ENCODE results near the gene NBEA.
"Not testable (repeated sequence)": the region's sequence is repeated elsewhere in the genome, so short reads cannot be mapped to it uniquely, and the experiment has no call there.

The NBEA gene, protein sequence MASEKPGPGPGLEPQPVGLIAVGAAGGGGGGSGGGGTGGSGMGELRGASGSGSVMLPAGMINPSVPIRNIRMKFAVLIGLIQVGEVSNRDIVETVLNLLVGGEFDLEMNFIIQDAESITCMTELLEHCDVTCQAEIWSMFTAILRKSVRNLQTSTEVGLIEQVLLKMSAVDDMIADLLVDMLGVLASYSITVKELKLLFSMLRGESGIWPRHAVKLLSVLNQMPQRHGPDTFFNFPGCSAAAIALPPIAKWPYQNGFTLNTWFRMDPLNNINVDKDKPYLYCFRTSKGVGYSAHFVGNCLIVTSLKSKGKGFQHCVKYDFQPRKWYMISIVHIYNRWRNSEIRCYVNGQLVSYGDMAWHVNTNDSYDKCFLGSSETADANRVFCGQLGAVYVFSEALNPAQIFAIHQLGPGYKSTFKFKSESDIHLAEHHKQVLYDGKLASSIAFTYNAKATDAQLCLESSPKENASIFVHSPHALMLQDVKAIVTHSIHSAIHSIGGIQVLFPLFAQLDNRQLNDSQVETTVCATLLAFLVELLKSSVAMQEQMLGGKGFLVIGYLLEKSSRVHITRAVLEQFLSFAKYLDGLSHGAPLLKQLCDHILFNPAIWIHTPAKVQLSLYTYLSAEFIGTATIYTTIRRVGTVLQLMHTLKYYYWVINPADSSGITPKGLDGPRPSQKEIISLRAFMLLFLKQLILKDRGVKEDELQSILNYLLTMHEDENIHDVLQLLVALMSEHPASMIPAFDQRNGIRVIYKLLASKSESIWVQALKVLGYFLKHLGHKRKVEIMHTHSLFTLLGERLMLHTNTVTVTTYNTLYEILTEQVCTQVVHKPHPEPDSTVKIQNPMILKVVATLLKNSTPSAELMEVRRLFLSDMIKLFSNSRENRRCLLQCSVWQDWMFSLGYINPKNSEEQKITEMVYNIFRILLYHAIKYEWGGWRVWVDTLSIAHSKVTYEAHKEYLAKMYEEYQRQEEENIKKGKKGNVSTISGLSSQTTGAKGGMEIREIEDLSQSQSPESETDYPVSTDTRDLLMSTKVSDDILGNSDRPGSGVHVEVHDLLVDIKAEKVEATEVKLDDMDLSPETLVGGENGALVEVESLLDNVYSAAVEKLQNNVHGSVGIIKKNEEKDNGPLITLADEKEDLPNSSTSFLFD (N-terminal part only)

DNA sequence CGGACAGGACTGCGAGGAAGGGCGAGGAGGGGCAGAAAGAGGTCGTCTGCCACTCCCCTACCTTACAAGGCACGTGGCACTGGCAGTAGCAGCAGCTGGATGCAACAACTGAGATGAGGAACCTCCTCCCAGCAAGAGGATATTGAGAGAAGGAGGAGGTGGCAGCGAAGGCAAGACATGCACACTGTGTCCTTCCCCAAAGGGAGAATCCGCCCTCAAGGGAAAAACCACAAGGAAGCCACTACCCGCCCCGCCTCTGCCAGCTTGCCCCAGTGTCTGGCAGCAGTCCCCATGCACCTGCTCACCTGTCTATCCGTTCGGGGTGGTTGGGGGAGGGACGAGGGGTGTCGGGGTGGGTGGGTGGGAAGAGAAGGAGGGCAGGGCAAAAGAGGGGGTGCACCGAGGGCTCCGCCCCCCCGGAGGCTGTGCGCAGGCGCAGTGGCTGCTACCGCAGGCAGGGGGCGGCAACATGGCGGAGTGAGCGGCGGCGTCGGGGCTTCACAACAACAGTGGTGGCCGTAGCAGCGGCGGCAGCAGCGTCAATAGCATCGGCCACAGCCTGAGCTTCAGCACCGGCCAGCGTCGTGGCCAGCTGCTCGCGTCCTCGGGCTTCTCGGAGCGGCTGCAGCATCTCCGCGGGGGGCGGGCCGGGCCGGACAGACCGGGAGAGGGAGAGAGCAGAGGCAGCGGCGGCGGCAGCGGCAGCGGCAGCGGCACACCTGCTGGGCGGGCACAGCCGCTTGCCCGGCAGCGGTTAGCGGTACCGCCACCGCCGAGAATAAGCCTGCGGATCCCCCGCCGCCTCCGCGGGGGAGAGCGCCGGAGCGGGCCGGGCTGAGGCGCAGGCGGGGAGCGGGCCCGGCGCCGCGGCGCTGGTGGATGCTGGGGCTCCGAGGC lies at the start of gene NBEA:
Gene NBEA (plus strand): TSS at position 436 of the 897 bp plus-strand sequence. CDS start 551 bp downstream, outside the sequence.
- peak; percentile 78 to 82 for DNase-seq

DNA sequence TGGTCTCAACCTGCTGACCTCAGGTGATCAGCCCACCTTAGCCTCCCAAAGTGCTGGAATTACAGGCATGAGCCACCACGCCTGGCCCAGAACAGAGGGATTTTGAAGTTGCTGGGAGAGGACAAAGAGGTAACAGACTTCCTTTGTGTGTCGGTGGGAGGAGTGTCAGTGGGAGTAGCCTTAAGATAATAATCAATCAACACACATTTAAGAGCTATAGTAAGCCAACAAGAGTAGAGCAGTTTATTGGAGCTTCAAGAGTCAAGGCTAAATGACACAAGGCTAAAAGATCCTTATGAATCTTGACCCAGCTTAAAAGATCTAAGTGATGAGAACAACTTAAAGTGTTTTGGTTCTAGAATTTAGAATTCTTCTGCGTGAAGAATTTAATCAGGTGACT lies 47.3 kb upstream of the NBEA start:
- DNase-seq: no peak

DNA sequence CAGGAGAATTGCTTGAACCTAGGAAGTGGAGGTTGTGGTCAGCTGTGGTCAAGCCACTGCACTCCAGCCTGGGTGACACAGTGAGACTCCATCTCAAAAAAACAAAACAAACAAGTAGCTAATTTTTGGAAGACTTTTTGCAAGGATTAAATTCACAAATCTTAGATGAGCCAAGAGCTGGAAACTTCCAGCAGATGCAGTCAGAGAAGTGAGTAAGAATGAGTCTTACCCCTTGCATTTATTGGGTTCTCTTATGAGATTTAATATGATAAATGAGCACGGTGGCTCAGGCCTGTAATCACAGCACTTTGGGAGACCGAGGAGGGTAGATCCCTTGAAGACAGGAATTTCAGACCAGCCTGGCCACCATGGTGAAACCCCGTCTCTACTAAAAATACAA lies 44.9 kb upstream of the NBEA start:
- no peak for DNase-seq

GRCh38 chr13:34899888-34900287 lies 42.2 kb upstream of the NBEA start:
- no peak for DNase-seq

DNA sequence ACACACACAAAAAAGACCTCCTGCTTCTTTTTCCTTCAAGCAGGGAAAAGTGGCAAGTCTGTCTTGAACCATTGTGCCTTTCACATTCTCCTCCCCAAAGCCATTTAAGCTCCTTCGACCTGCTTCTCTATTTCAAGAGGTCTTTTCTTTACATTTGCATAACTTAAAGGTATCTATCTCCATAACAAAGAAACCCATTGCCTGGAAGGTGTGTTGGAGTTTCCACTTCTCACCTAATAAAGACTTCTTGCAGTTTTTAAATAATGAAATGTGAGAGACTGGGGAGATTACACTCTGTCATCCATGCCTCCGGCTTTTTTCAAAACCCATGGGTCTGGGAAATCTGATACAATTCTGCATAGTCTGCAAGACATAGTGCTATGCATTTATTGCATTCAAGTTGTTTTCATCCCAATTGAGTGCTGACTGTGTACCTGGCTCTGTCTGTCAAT lies 41.8 kb upstream of the NBEA start:
- DNase-seq: no peak

DNA sequence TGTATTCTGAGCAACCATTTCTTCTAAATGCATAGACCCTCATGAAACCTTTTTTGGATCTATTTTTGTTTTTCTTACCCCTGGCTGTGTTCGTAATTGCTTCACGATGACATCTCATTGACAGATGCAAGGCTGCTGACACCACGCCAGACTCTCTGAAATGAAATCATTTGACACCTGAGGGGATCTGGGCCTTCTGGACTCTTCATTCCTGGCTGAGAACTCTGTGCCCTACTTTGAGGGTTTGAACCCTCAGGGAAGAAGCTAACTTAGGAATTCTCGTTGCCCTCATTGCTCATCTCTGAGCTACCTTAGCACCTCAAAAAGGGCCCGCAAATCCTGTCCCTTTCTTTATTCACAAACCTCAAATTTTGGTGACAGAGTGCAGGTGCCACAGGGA lies 40.5 kb upstream of the NBEA start:
- DNase-seq: no peak

- DNase-seq: no peak
These were observed 30.9 kb upstream of the NBEA start for GRCh38 chr13:34911159-34911558.

DNA sequence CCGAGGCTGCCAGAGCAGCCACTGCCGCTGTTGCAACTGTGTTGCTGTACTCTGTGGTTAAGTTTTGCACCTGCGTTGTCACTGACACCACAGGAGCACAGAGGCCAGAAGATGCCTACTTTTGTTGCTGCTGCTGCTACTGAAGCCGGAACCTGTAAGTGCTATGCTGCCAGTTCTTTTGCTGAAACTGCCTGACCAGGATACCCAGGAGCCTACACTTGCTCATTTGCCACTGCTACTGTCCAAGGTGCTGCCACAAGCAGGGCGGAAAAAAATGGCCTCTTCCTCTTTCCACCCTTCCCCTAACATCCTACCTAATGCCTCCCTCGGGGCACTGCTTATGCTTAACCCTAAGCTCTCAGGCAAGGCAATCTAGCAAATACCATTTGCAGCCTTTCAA lies 29.0 kb upstream of the NBEA start:
- no peak for DNase-seq

GRCh38 chr13:34914416-34914815 lies 27.7 kb upstream of the NBEA start:
- DNase-seq: no peak

DNA sequence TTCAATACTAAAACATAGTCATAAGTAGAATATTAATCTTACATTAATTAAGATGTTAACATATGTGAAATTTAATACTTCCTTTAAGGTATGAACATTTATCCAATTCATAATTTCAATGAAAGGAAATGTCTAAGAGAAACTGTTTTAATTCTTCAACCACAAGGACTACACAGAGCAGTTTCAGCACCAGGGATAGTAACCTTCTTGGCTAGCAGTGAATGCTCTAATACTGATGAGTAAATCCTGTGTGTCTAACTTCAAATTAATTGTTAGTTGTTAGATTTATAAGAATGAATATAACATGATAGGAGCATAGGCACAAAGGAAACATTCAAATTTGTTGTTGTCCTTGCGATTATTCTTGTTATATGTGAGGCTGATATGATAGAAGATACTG lies 15.6 kb upstream of the NBEA start:
- no peak for DNase-seq

DNA sequence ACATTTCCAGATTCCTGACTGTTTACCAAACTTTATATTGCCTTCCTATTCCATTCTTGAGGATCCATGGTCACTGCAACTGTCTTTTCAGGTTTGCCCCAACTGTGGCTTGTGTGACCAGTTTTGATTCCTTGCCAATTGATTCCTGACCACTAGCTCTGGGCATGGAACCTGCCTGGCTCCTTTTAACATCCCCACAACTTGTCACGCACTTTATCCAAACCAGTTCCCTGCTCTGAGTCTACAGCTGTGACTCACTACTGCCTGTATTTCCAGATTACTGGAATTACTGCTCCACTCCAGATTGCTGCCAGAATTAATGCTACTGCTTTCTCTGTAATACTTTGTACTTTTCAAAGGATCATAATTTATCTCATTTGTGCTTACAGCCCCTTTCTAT lies 13.4 kb upstream of the NBEA start:
- DNase-seq: not testable (repeated sequence)

- no peak for DNase-seq
These were observed 10.5 kb upstream of the NBEA start for GRCh38 chr13:34931572-34931971.

DNA sequence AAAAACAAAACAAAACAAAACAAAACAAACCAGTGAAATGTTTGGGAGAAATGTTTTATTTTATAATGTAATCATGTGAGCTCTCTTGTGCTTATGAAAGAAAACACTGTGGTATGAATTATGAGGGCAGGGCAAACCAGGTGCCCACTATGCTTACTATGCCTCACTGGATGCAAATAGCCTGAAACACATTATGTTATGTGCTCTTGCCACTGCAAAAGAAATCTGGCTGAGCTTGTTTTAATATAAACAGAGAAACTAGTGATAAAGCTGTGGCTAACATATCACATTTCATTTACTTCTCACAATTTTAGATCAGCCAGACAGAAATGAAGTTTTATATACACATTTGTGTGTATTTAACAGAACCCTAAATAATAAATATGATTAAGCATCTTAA lies 8.7 kb upstream of the NBEA start:
- no peak for DNase-seq

GRCh38 chr13:34933786-34934185 lies 8.3 kb upstream of the NBEA start:
- no peak for DNase-seq

GRCh38 chr13:34935841-34936240 lies 6.2 kb upstream of the NBEA start:
- DNase-seq: no peak

- no peak for DNase-seq
These were observed 2.3 kb upstream of the NBEA start for GRCh38 chr13:34939771-34940170.

DNA sequence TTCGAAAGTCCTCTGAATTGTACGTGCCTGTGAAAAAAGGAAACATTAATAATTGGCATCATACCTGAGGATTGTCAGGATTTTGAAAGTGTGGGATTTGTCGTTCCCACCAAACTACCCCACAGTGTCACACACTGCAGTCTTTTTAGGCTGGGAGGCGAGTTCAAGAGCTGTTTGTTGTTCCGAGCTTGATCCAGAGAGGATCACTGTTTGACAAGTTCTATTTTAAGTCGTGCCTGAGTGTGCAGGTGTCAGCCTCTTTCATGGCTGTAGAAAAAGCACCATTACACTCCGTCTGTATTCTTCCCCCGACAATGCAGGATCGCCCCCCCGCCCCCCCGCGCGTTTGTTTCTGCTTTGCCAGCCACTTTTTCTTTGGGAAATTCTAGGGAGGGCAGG lies 635 bp upstream of the NBEA start:
- DNase-seq: no peak

GRCh38 chr13:34942732-34943435 lies 814 bp downstream of the NBEA start:
- peak in 1 of 2 donors; percentile 1 for DNase-seq

DNA sequence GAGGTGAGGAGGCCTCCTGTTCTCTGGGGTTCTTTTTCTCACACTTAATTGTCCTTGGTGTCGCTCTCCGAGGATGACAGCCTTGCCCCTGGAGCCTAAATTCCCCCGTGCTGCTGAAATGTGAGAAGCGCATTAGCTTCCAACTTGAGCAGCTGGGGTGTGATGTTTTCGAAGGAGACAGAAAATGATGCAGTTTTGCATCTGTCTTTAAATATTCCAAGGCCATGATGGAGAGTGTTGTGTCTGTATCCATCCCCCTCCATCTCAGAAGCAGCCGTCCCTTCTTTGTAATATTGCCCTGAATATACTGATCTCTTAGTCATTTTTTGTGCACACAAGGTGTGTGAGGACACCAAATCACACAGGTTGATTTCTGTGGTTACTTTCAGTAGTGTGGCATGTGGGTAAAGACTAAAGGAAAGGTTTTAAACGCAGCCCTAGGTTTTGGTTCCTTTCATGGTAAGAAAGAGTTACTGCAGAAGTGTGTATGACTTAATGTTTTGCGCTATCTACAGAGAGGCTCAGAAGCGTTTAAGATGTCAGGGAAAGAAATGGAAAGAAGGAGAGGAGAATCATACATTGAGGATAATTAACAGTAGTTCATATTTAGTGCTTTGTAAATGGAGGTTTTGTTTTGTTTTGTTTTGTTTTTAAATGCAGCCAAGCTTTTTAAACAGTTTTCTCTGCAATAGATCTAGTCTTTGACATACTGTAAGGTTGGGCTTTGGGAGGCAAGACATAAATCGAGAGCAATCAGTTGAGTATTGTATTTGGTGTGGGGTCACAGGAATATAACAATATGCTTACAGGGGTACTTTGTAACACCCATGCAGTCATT lies 1.6 kb downstream of the NBEA start:
- no peak for DNase-seq

DNA sequence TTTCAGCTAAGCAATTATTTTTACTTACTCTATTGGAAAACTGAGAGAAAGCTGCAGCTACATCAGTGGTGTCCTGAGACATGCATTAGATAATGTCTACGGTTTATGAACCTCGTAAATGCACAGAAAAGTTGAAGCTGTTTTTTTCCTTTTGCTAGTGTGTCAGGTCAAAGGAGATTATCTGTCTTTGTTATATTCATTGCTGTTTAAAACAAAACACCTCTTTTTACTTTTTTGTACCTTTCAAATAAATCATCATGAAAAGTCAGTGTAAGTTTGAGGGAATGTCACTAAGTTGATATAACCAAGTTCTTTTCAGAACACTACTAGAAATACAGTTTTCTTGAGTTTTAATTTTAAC lies 2.2 kb downstream of the NBEA start:
- no peak for DNase-seq

GRCh38 chr13:34944751-34945150 lies 2.7 kb downstream of the NBEA start:
- DNase-seq: no peak

Data from CD4-positive, alpha-beta T cell treated with Interferon alpha-2 for 1 hour (primary cell).